GM19372 (cell line): Measurements from ENCODE around the gene PSPH.
"Not testable (repeated sequence)": the region's sequence is repeated elsewhere in the genome, so short reads cannot be mapped to it uniquely, and the experiment has no call there.

Experiments
- ATAC-seq: cut with Tn5 transposase; IDR thresholded peaks from one replicate; pipeline ENCODE4 v1.9.1; 2021; ENCODE audit warnings: mild to moderate bottlenecking, low read depth, moderate library complexity; ENCODE audit not compliant: unreplicated experiment

PSPH gene

GRCh38 chr7:56063882-56064625 lies 12.8 kb upstream of the PSPH start, which contains the start of gene SUMF2:
Gene SUMF2, plus strand, starts transcription at chr7:56064286. Its CDS starts 26 bp downstream, at chr7:56064312.
- ATAC-seq, result peak; percentile 89

DNA sequence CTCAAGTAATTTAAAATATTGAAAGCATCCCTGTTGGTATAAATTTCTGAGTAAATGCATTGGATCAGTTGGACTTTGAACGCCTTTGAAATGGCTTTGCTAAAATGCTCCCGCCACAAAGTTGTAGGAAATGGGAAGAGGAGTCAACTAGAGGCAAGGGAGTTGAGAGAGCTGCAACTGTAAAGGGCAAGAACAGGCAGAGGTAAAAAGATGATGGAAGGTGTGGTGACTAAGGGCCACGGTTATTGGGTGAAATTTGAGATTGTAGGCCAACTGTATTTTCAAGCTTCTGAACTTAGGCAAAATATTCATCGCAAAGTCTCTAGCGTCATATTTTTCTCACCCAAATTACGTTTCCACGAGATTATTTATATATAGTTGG lies 12.2 kb upstream of the PSPH start:
- no peak for ATAC-seq

- ATAC-seq, result no peak
Measured at GRCh38 chr7:56062382-56062781, 11.1 kb upstream of the PSPH start.

DNA sequence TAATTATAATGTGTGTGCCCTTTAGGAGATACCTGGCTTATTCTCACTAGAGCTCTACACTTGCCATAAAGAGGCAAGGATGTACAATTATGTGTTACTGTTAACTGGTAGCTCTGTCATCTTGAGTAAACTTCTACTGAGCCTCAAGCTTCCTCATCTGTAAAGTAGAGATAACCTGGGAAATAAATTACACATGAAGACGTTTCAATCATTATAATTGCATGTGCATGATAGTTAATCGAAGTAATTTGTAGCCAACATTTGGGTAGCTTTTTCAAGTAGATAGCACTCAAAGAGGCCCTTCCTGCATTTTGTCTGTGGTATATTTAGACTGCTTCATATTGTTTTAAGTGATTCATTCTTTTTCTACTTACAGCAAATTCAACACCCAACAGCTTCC lies 2.7 kb upstream of the PSPH start:
- no peak for ATAC-seq

GRCh38 chr7:56053379-56053778 lies 2.1 kb upstream of the PSPH start:
- no peak for ATAC-seq

GRCh38 chr7:56051053-56051338 lies 248 bp downstream of the PSPH start:
- ATAC-seq, result no peak

DNA sequence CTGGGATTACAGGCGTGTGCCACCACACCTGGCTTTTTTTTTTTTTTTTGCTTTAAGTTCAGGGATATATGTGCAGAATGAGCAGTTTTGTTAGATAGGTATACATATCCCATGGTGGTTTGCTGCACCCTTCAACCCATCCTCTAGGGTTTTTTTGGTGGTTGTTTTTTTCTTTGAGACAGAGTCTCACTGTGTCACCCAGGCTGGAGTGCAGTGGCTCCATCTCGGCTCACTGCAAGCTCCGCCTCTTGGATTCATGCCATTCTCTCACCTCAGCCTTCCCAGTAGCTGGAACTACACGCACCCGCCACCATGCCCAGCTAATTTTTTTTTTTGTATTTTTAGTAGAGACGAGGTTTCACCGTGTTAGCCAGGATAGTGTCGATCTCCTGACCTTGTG lies 2.5 kb downstream of the PSPH start:
- ATAC-seq, result not testable (repeated sequence)

- no peak for ATAC-seq
Measured at GRCh38 chr7:56048245-56048644, 3.0 kb downstream of the PSPH start.

DNA sequence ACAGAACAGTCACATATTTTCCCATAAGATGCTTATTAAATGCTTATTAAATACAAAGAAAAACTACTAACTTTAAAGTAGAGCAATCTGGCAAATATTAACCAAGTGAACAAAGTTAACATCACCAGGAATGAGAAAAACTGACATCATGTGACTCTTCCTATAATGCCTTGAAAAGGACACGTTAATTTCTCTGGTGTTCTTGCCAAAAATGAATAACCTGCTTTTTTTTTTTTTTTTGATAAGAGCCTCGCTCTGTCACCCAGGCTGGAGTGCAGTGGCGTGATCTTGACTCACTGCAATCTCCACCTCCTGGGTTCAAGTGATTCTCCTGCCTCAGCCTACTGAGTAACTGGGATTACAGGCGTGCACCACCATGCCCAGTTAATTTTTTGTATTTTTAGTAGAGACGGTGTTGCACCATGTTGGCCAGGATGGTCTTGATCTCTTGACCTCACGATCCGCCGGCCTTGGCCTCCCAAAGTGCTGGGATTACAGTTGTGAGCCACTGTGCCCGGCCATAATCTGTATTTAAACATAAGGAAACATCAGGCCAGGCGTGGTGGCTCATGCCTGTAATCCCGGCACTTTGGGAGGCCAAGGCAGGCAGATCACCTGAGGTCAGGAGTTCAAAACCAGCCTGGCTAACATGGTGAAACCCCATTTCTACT lies 3.7 kb downstream of the PSPH start:
- not testable (repeated sequence) for ATAC-seq

- ATAC-seq, result no peak
Measured at GRCh38 chr7:56046721-56047445, 4.4 kb downstream of the PSPH start.

DNA sequence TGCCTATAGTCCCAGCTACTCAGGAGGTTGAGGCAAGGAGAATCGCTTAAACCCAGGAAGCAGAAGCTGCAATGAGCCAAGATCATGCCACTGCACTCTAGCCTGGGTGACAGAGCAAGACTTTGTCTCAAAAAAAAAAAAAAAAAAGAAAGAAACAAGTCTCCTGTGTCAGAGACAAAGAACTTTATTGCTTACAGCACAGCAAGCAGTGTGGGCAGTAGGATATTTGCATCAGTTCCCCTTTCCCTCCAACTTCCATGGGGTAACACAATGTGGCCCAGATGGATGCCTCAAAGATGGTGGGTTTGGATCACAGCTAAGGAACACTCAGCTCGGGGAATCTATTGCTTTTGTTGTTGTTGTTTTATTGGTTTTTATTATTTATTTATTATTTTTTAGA lies 5.5 kb downstream of the PSPH start:
- not testable (repeated sequence) for ATAC-seq

DNA sequence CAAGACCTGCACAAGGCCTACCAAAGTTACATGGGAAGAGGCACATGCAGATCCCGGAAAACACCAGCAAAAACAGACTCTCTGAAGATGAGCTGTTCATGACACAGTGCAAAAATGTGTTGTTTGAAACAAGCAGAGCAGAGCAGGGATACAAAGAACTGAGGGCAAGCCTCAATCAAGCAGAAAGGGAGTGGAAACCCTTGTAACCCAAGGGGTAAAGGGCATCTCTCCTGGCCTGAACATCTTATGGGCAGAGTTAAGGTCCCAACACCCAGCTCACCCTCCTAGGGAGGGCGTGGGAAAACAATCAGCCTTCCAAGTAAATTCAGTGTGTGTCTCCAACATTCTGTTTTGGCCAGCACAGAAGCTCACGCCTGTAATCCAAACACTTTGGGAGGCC lies 10.5 kb downstream of the PSPH start:
- no peak for ATAC-seq

DNA sequence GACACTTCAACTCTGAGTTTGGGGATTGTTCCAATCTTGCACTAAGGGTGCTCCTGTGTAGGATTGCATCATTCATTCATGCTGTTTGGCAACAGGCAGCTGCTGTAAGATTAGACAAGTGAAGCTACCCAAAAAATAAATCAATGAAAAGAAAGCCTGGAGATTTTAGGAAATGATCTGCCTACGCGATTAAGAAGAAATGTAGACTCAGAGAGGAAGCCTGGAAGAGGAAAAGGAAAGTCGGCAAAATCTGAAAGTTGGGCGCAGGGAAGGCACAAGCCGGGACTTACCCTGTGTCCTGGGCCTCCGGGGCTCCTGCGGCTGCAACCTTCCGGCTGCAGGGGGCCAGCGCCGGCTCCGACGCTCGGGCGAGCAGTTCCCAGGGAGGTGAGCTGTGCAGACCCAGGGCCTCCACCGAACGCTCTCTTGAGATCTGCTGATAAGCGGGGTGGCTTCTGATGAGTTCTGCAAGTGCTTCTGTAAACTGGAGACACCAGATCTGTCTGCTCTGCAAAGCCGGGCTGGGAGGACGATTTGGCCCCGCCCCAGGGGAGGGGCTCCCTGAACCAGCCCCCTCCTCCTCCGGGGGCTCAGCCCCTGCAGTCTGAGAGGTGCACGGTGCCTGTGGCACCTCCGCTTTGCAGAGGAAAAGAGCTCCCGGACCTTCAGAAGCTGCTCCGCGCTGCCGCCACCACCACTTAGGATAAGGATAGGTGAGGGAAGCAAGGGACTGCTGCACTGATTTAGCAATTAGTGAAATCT lies 17.4 kb downstream of the PSPH start:
- ATAC-seq, result peak; percentile 96

DNA sequence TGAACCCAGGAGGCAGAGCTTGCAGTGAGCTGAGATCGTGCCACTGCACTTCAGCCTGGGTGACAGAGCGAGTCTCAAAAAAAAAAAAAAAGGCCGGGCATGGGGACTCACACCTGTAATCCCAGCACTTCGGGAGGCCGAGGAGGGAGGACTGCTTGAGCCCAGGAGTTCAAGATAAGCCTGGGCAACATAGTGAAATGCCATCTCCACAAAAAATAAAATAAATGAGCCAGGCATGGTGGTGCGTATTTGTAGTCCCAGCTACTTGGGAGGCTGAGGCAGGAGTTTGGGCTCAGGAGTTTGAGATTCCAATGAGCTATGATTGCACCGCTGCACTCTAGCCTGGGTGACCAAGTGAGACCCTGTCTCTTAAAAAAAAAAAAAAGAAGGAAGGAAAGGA lies 18.7 kb downstream of the PSPH start:
- ATAC-seq, result not testable (repeated sequence)

DNA sequence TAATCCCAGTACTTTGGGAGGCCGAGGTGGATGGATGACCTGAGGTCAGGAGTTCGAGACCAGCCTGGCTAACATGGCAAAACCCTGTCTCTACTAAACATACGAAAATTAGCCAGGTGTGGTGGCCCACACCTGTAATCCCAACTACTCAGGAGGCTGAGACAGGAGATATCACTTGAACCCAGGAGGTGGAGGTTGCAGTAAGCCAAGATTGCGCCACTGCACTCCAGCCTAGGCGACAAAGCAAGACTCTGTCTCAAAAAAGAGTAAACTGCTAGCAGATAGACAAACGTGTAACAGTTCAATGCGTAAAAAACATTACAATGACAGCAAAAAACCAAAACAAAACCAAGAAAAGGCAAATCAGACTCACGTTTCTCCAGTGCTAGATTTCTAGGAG lies 19.7 kb downstream of the PSPH start:
- not testable (repeated sequence) for ATAC-seq

DNA sequence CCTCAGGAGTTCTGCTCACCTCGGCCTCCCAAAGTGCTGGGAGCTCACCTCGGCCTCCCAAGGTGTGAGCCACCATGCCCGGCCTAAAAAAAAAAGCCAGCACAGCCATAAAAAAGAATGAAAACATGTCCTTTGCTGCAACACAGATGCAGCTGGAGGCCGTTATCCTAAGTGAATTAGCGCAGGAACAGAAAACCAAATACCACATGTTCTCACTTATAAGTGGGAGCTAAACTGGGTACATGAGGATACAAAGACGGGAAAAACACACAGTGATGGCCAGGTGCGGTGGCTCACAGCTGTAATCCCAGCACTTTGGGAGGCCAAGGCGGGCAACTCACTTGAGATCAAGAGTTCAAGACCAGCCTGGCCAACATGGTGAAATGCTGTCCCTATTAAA lies 20.9 kb downstream of the PSPH start:
- no peak for ATAC-seq

- ATAC-seq, result no peak
Measured at GRCh38 chr7:56028942-56029630, 22.2 kb downstream of the PSPH start.

- no peak for ATAC-seq
Measured at GRCh38 chr7:56026538-56026937, 24.7 kb downstream of the PSPH start.

DNA sequence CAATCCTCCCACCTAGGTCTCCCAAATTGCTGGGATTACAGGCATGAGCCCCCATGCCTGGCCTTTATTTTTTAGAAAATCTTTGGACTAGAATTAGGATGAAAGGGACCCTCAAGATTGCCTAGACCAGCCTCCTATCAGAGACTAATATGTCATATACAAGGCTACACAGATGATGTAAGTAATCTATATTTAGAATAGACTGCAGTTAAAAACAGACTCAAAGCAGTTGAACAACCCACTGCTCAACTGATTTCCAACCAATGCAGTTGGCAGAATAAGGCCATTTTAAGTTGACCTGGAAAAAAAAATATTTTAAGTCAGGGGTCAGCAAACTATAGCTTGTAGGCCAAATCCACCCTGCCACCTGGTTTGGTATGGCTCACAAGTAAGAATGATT lies 27.7 kb downstream of the PSPH start:
- ATAC-seq, result no peak

- no peak for ATAC-seq
Measured at GRCh38 chr7:56019501-56019900, 31.7 kb downstream of the PSPH start.
